KBM-7 (cell line): ENCODE measurements around the gene KIFC3.
"Not testable (repeated sequence)": the region's sequence is repeated elsewhere in the genome, so short reads cannot be mapped to it uniquely, and the experiment has no call there.

ENCODE experiments used
- DNase-seq: peaks from one replicate; pipeline ENCODE4 v3.0.0-alpha.2; 2015
- in situ Hi-C: fragments of 300-500 bp; cut with MboI; formaldehyde crosslinking; loops from 2 replicates; pipeline ENCODE4 v1.14.3; 2020; ENCODE audit warnings: low sequenced_read_pairs, low pct_unique_long_range_greater_than_20kb, mixed read lengths

The KIFC3 gene, protein sequence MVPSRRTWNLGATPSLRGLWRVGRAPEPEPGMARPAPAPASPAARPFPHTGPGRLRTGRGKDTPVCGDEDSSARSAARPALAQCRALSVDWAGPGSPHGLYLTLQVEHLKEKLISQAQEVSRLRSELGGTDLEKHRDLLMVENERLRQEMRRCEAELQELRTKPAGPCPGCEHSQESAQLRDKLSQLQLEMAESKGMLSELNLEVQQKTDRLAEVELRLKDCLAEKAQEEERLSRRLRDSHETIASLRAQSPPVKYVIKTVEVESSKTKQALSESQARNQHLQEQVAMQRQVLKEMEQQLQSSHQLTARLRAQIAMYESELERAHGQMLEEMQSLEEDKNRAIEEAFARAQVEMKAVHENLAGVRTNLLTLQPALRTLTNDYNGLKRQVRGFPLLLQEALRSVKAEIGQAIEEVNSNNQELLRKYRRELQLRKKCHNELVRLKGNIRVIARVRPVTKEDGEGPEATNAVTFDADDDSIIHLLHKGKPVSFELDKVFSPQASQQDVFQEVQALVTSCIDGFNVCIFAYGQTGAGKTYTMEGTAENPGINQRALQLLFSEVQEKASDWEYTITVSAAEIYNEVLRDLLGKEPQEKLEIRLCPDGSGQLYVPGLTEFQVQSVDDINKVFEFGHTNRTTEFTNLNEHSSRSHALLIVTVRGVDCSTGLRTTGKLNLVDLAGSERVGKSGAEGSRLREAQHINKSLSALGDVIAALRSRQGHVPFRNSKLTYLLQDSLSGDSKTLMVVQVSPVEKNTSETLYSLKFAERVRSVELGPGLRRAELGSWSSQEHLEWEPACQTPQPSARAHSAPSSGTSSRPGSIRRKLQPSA

DNA sequence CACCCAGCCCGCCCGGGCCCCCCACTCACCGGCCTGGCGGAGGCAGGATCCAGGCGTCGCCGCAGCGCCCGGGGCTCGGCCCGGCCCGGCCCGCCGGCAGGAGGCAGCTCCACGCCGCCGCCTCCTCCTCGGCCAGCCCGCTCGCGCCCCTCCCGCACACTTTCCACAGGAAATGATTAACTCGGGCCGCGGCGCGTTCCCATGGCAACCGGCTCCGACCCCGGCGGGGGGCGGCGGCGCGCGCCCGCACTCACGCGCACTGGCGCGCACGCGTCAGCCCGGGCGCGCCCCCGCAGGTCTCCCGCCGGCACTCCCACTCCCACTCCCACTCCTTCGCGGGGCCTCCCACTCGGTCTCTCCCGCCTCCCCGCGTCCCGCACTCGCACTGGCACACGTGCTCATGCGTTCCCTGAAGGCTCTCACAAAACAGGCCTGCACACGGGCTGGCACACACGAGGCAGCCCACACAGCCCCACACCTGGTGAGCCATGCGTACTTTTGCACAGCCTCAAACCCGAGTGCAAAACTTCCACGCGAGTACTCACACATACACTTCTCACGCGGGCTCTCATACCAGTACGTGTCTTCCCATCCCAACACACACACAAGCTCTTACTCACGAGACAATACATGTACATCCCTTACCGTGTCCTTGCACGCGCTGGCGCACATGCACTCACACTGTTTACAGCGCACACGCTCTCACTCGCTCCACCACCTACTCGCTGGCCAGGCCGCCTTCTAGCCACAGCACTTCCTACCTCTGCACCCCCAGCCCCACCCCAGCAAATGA is at the start of gene KIFC3:
KIFC3 (minus strand) TSS at position 151 of the 793 bp plus-strand sequence. CDS start 4,248 bp downstream, outside the sequence.
- in situ Hi-C loops, result no loop called here
- peak; percentile 61 for DNase-seq

DNA sequence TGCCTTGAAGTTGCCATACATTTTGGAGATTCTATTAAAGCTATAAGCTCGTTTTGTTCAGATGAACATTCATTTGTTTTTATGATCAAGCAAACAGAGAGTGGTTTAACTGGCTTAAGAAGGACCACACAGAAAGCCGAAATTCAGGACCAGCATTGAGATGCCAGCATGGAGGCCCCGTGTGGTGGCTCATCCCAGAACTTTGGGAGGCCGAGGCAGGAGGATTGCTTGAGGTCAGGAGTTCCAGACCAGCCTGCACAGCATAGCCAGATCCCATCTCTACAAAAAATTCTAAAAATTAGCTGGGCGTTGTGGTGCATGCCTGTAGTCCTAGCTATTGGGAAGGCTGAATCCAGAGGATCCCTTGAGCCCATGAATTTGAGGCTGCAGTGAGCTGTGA is 45.9 kb upstream of the KIFC3 start:
- in situ Hi-C loops, result no loop called here
- DNase-seq, result no peak

DNA sequence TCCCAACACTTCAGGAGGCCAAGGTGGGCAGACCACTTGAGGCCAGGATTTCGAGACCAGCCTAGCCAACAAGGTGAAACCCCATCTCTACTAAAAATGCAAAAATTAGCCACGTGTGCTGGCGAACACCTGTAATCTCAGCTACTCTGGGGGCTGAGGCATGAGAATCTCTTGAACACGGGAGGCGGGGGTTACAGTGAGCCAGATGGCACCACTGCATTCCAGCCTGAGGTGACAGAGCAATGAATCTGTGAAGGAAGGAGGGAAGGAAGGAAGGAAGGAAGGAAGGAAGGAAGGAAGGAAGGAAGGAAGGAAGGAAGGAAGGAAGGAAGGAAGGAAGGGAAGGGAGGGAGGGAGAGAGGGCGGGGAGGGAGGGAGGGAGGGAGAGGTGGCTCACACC is 44.6 kb upstream of the KIFC3 start:
- DNase-seq, in situ Hi-C loops: not testable (repeated sequence)

DNA sequence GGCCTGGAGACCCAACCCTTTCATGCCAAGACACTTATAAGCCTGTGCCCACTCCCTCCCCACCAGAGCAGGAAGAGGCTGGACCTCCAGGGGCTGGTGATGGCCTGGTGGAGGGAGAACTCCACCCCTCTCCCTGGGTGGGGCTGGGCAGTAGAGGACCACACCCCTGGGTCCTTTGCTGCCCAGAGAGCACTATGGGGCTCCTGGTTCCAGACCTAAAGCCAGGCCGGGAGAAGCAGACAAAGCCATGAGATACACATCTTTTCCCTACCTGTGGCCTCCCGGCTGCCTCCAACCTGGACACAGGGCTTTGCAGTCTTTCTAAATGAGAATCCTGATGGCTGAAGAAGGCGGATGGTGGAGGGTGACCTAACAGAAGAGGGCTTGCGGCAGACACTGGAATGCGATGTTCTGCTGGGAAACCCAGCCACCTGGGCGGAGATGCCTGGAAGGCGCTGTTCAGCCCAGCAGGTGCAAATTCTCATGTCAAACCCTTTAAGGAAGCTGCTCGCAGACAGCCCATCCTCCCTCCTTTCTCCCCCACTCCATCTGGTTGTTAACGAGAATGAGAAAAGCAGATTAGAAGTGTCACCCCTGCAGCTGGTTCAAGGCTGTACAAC is 43.9 kb upstream of the KIFC3 start:
- in situ Hi-C loops, result no loop called here
- peak; percentile 27 for DNase-seq

DNA sequence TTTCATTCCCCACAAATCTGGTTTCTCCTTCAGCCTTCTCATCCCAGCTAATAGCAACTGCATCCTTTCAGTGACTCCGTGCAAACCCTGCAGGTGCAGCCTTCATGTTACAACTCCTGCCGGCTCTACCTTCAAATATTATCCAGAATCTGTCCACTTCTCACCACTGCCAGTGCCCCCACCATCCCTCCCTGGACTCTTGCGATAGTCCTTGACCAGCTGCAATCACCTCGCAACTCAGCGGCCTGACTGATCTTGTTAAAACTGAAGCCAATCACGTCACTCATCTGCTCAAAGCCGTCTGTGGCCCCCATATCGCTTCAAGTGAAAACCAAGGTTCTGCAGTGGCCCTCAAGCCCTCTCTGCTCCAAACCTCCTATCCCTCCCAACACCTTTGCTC is 42.8 kb upstream of the KIFC3 start:
- in situ Hi-C loops, result no loop called here

DNA sequence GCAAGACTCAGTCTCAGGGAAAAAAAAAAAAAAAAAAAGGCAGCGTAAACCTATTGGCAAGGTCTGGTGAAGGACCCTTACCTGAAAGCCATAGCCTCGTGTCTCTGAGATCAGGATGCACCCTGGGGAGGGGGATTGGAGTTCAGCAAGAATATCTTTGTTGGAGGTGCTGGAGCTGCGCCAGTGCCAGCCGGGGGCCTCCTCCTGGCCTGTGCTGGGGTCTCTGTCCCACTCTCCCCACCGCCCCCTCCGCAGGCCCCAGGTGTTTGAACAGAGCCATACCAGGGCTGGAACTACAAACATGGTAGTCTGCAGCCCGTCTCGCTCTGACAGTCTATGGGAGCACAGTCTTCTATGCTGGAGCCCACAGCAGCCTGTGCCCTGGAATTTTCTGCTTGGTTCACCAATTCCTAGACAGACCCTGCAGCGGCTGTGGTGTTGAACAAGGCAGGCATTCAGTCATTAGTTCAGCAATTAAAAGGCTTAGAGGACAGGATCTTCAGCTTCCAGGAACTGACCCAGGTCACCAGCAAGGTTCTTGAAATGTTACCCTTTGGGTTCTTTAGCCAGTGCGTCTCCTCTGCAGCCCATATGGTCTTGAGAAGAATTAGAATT is 42.2 kb upstream of the KIFC3 start:
- DNase-seq, result no peak
- in situ Hi-C loops, result no loop called here

More for the DNA sequence above, 42.8 kb upstream of the KIFC3 start:
- DNase-seq, result no peak

DNA sequence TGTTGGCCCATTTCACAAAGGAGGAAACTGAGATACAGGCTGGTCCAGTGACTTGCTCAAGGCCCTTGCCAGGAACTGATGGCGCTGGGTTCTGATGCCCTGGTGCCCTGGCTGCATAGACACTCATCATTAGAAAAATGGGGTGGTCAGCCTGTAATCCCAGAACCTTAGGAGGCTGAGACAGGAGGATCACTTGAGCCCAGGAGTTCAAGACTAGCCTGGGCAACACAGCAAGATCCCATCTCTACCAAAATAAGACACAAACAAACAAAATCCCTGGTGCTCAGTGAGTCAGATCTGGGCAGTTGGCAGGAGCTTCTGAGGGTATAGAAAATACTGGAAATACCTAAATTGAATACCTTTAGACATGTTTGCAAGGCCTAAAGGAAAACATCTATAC is 41.1 kb upstream of the KIFC3 start:
- in situ Hi-C loops, result no loop called here

DNA sequence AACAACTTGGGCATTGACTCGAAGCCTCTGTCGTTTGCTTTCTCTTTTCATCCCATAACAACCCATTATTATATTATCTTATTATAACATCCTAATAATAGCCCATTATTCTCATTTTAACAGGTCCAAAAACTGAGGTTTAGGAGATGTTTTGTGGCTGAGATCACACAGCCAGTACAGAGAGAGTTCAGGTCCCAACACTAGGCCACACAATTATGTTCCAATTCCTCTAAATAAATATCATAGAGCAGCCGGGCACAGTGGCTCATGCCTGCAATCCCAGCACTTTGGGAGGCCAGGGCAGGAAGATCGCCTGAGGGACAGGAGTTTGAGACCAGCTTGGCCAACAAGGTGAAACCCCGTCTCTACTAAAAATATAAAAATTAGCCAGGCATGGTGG is 40.3 kb upstream of the KIFC3 start:
- in situ Hi-C loops, result no loop called here
- no peak for DNase-seq

More for the DNA sequence above, 41.1 kb upstream of the KIFC3 start:
- no peak for DNase-seq

DNA sequence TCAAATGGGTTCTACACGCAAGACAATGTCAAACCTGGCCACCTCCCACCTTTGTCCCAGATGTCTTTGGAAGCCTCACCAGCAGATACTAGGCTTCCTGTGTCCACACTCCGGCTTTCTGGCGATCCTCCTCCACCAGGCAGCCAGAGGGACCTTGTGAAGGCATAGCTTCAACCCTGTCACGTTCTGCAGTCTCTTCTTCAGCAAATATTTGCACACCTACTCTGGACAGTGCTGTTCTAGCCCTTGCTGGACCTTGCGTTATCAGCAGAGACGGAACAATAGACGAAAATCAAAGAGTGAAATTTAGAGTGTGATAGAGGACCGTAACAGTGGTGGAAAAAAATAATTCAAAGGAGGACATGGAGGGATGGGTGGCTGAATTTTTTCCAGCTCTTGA is 38.5 kb upstream of the KIFC3 start:
- no peak for DNase-seq
- in situ Hi-C loops, result no loop called here

DNA sequence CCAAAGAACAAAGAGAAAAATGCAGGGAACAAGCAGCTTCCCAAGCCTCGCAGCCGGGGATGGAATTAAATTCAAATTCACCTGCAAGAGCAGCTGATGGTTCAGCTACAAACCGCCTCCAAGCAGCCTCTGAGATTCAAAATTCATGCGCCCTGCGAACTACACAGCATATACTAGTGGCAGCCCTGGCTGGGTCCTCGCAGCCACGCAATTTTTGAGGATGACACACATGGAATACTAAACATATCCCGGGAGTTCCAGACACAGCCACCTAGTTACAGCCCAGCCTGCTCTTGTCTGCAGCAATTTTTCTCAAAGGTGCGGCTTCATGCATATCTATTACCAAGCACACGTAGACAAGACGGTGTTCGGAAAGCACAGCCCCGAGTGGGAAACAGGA is 35.9 kb upstream of the KIFC3 start:
- no peak for DNase-seq
- in situ Hi-C loops, result no loop called here

DNA sequence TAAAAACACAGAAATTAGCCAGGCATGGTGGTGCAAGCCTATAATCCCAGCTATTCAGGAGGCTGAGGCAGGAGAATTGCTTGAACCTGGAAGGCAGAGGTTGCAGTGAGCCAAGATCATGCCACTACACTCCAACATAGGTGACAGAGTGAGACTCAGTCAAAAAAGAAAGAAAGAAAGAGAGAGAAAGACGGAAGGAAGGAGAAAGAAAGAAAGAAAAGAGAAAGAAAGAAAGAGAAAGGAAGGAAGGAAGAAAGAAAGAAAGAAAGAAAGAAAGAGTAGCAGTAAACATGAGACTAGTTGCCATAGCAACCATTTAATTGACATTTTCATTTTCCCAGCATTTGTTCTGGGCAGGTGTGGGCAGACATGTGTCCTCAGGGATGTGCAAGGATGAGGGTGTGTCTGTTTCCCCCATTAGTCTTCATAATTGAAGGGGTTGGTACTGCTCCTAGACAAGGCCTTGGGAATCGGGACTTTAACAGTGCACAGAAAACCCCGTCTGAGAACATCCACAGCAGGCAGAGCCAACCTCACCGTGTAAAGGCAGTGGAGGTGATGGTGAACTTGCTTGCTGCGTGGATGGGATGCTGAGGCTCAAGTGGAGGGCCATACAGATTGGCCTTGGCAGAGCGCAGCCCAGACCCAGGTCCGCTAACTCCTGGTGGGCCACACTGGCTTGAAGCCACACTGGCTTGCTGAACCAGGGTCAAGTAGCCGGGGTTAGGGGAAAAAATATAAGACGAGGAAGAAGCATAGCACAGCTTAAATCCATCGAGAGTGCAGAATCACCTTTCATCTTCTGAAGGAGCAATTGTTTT is 35.2 kb upstream of the KIFC3 start:
- in situ Hi-C loops, result no loop called here
- no peak for DNase-seq

DNA sequence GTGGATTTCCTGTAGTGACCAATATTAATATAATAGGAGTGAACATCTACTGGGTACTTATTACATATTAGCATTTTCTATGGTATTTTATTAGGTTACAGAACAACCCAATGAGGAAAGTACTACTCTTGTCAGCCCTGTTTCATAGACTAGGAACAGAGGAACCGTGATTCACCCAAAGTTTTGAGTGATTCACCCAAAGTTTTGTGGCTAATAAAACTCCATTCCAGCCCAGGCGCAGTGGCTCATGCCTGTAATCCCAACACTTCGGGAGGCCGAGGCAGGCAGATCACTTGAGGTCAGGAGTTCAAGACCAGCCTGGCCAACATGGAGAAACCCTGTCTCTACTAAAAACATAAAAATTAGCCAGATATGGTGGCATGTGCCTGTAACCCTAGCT is 33.1 kb upstream of the KIFC3 start:
- DNase-seq, in situ Hi-C loops: not testable (repeated sequence)

DNA sequence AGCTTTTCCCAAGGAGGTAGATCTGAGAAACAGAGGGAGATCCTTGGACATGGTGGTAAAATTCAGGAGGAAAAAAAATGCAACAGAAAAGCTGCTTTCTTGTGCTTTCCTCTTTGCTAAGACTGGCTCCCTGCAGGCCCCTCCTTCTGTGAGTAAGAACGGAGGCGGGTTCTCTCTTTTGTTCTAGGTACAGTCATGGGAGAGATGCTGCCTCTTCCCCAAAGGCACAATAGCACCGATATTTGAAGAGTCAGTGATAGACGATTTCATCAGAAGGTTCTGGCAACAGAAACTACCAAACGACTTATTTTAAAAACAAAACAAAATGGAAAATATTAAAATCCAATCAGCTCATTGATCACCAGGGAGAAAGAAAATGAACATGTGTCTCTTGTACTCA is 32.6 kb upstream of the KIFC3 start:
- in situ Hi-C loops, result no loop called here
- no peak for DNase-seq

DNA sequence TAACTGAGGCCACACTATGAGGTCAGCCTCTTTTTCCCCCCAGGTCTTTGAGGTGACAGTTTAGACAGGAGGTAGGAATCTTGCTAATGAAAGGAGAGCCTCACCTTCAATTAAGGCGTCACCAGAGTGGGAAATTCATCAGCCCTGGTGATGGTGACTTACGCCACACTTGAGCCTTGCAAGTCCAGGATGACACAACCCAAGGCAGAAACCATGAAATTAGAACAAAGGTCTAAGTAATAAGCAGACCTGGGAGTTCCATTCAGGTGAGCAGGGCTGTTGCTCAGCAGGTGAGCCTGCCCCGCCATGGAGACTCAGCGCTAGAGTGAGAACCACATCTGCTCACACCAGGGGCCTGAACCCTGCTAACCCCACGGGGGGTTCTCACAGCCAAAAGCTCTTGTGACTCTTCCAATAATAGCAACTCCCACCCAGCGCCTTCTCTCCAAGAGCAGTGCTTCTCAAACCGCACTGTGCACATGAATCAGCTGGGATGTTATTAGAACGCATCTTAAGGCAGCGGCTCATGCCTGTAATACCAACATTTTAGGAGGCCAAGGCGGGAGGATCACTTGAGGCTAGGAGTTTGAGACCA is 28.7 kb upstream of the KIFC3 start:
- in situ Hi-C loops, result no loop called here
- no peak for DNase-seq

DNA sequence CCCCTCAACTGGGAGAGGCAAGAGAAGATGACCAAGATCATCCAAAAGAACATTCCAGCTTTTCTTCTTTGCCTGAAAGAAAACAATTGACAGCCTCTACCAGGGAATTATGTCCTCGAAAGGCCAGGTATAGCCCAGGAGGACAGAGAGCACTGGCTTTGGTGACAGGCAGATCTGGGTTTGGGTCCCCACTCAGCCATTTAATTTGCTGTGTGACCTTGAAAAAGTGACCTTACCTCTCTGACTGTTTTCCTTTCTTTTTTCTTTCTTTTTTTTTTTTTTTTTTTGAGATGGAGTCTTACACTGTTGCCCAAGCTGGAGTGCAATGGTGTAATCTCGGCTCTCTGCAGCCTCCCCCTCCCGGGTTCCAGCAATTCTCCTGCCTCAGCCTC is 27.7 kb upstream of the KIFC3 start:
- in situ Hi-C loops, result no loop called here
- no peak for DNase-seq

DNA sequence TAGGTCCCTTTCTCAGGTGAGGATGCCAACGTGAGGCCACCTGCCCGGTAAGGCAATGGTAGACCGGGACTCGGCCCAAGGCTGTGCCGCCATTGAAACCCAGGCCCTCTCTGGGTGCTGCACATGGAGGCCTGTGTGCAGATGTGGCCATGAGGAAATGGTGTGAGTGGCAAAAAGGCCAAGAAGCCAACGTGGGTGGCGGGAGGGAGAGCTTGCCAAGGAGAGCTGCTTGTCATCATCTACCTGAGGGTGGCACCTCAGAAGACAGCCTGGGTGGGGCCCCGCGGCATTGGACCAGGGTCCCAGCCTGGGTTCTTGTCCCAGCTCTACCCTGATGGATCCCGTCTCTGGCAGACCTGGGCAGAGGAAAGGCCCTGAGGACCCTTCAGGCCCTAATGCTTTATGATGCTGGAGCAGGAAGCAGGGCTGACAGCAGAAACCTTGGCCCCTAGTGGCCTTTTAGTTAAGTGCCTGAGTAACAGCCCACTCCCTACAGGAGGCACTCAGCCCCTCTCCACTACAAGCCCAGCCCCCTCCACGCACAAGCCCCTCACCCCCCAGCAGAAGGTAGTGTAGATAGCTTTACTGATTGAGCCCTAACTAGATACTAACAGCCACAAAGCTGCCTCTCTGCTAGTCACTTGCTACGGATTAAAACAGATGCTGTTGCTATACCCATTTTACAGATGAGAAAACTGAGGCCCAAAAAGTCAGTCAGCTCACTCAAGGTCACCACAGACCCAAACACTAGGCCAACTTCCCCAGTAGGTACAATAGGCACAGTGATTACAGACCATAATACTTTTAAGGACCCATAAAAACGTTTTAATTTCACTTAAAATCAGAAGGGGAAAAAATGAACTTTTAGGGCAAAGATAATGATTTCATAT is 26.2 kb upstream of the KIFC3 start:
- in situ Hi-C loops, result no loop called here
- no peak for DNase-seq
